Mucosa of descending colon (tissue), 3 donors: Measurements from ENCODE around the gene CD19. TPM values are rescaled to one million over a fixed set of nuclear protein-coding genes. Genes with fewer than 3 reads are reported as not detected.

ENCODE experiments used
- ATAC-seq: fragments of 200-7000 bp; cut with Tn5 transposase; one replicate; pipeline ENCODE4 v1.9.1; 2020; ENCODE audit warnings: mild to moderate bottlenecking, moderate library complexity
- DNase-seq, 3 donors: peaks; one replicate each; pipeline ENCODE4 v3.0.0-alpha.2; 2020
- H3K36me3 ChIP-seq: fragments of 200-600 bp; one replicate; pipeline ENCODE4 v1.8.0; 2021; ENCODE audit warnings: low read depth, mild to moderate bottlenecking
- H3K4me1 ChIP-seq: fragments of 200-600 bp; one replicate; pipeline ENCODE4 v1.8.0; 2021; ENCODE audit warnings: low read depth, mild to moderate bottlenecking
- H3K4me3 ChIP-seq: fragments of 200-600 bp; one replicate; pipeline ENCODE4 v1.8.0; 2021; ENCODE audit warnings: mild to moderate bottlenecking
- H3K9me3 ChIP-seq: fragments of 200-600 bp; one replicate; pipeline ENCODE4 v1.8.0; 2021; ENCODE audit warnings: mild to moderate bottlenecking
- CTCF ChIP-seq: fragments of 200-600 bp; IDR thresholded peaks from one replicate; pipeline ENCODE4 v1.8.0; 2022; ENCODE audit warnings: antibody characterized with exemption, mild to moderate bottlenecking
- intact Hi-C, 2 donors: fragments of 100-400 bp; cut with DNase I in 1 of 2; cut with micrococcal nuclease in 1 of 2; formaldehyde crosslinking; loops; one replicate each; pipeline versions ENCODE4 v1.11.0 to v1.11.1; 2022; cut with DNase I, micrococcal nuclease
- total RNA-seq, 3 donors: library from RNA; stranded (reverse); fragmentation: NEBNext Ultra II Directional in 2 of 3; extraction: Animal tissue kit (Norgen Biotek cat#: 25700) in 2 of 3; gene quantifications; one replicate each; pipeline versions ENCODE4 v1.2.1 to v1.2.4, GENCODE V29; 2021 to 2023
- donor health status: DM: no; HTN: no; CAD: no; lungs with moderate emphysema.
- donor health status: DM: no; HTN: no; CAD: no.
- donor health status: DM: no; HTN: yes; CAD: no.

The CD19 gene
- total RNA-seq, 3 donors from 2014 or later, result 0.29 to 0.65 (median 0.38) TPM

- intact Hi-C loops, result no loop called here
- no peaks in the 10 kb centered on the region for H3K9me3 ChIP-seq
- DNase-seq, result no peak
- H3K4me1 ChIP-seq, result no peaks in the 10 kb centered on the region
- no peak overlapping the region for H3K4me3 ChIP-seq
- no peak for TF ChIP-seq CTCF
- H3K36me3 ChIP-seq, result no peaks in the 10 kb centered on the region
- ATAC-seq, result peak; percentile 8
Measured at GRCh38 chr16:28903344-28904042, 28.3 kb upstream of the CD19 start.

- no peak for DNase-seq
- Histone ChIP-seq H3K4me1 (no peaks in the 10 kb centered on the region), H3K9me3 (no peaks in the 10 kb centered on the region), H3K36me3 (no peaks in the 10 kb centered on the region), H3K4me3 (no peak overlapping the region)
- intact Hi-C loops, result no loop called here
- ATAC-seq, result no peak
- no peak for TF ChIP-seq CTCF
Measured at GRCh38 chr16:28904363-28904762, 27.4 kb upstream of the CD19 start.

GRCh38 chr16:28904828-28905227, 26.9 kb upstream of the CD19 start:
- DNase-seq, result no peak
- Histone ChIP-seq H3K4me1 (no peaks in the 10 kb centered on the region), H3K9me3 (no peaks in the 10 kb centered on the region), H3K4me3 (no peak overlapping the region), H3K36me3 (no peaks in the 10 kb centered on the region)
- TF ChIP-seq CTCF, result no peak
- intact Hi-C loops, result no loop called here
- no peak for ATAC-seq

GRCh38 chr16:28905229-28905754, 26.5 kb upstream of the CD19 start:
- no peak for TF ChIP-seq CTCF
- Histone ChIP-seq H3K4me1 (no peaks in the 10 kb centered on the region), H3K36me3 (no peaks in the 10 kb centered on the region), H3K4me3 (no peak overlapping the region), H3K9me3 (no peaks in the 10 kb centered on the region)
- intact Hi-C loops, result no loop called here
- ATAC-seq, result no peak
- no peak for DNase-seq

GRCh38 chr16:28905800-28906372, 25.9 kb upstream of the CD19 start:
- H3K36me3 ChIP-seq, result no peaks in the 10 kb centered on the region

More at GRCh38 chr16:28905800-28906372, 25.9 kb upstream of the CD19 start:
- intact Hi-C loops, result no loop called here
- H3K4me3 ChIP-seq, result no peak overlapping the region
- DNase-seq, result no peak
- ATAC-seq, result no peak
- H3K9me3 ChIP-seq, result no peaks in the 10 kb centered on the region
- peaks cover 4% of the 10 kb centered on the region for H3K4me1 ChIP-seq
- no peak for TF ChIP-seq CTCF
